NCI-H1105 treated with DMSO at 0.1 percent for 48 hours (cell line): ENCODE data around the gene ZNF148.
A peak's percentile ranks its signal among the peaks of the same experiment; 100 is the strongest.
"Not testable (repeated sequence)": the region's sequence is repeated elsewhere in the genome, so short reads cannot be mapped to it uniquely, and the experiment has no call there.

Experiments
- DNase-seq: peaks from one replicate; lab custom pipeline; 2025; lab: John Stamatoyannopoulos, UW

Gene ZNF148

DNA sequence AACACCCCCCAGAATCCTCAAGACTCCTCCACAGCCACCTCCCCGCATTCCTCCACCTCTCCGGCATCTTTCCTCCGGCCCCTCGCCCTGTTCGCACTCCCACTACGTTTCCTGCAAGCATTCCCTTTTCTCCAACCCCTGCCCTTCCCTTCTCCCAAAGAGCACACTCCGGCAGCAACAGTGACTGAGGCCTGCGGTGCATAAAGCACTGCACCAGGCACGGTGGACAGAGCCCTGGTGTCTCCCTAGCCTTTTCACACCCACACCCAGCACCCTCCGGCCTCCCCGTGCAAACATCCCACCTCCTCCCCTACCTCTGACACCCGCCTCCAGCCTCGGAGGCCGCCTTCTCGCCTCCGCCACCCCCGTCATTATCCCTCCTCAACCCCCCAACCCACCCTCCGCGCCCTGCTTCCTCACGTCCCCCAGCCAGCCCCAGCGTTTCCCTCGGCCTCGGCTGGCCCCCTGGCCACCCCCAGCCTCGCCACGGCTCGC is 577 bp downstream of the ZNF148 start:
- DNase-seq: peak; percentile 45

DNA sequence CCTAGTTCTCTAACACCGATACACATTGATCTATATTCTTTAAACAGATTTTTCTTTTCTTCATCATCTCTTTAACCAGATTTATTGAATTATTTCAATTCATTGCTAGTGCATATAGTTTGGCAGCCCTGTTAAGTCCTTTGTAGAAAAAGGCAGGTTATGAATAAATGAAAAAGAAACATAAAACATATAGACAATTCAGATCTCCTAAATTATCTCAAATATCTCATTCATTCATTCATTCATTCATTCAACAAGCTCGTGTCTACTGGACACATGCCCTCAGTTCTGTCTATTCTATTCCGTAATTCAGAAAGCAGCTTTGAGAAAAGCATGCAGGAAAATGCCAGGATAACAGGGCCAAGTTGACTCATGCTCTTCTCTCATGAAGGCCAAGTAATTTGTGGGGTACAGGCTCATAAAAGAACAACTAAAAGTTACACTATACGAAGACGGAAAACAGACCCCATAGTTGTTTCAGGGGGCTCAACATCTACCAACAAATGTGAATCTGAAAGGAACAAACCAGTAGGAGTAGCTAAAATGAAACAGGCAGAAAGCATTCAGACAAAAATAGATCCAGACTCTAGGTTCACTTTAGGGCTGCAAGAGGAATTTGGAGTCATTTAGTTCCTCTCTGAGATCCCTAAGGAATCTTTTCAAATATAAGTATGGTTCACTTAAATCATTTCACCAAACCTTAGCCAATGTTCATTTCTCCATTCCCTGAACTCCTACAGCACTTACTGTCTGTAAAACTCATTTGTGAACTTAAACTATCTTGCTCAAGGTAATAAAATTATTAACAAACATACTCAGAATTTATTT is 7.5 kb downstream of the ZNF148 start:
- DNase-seq: no peak

DNA sequence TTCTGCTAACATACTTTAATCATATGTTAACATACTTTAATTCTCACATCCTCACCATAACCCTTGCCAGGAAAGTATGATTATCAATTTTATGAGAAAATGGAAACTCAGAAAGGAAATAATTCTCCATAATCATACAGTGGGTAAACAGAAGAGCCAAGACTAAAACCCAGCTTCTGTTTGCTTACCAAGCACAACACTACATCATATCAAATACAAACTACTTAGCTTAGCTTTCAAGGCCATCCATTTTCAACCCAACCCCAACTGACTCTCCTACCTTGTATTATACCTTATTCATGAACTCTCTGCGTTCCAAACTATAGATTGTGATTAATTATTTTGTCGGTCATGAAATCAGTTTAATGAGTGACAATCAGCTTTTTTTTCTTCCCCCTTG is 9.0 kb downstream of the ZNF148 start:
- no peak for DNase-seq

DNA sequence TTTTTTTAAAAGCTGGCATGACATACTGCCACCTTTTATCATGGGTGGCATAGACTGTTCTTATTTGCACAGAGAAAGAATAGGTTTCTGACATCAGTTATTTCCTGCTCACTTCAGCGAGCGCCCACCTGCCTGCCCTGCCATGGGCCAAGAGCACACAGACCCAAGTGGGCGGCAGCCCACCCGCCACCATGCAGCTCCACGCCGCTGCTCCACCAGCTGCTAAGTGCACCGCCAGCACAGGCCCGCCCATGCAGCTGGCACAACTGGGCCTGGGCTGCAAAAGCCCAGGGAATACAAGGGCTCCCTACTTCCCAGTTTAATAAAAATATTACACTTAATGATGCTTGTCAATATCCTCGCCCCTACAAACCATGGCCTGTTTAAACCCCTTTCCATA is 15.4 kb downstream of the ZNF148 start:
- peak; percentile 24 for DNase-seq

DNA sequence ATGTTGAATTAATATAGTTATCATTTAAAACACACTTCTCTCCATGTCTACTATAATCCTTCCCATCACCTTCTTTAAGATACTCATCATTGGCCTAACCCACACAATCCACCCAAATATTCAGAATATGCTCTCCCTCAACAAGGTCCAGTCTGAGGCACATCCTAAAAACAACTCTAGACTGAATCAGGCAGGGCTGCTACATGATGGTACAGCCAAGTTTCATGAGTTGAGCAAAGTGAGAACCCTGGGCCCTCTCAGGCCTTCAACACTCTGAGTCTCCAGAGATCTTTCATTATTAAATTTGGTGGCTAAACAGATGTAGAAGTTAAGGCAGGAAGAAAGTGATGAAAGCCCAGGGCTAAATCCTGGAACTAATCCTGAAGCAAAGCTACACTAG is 16.2 kb downstream of the ZNF148 start:
- no peak for DNase-seq

DNA sequence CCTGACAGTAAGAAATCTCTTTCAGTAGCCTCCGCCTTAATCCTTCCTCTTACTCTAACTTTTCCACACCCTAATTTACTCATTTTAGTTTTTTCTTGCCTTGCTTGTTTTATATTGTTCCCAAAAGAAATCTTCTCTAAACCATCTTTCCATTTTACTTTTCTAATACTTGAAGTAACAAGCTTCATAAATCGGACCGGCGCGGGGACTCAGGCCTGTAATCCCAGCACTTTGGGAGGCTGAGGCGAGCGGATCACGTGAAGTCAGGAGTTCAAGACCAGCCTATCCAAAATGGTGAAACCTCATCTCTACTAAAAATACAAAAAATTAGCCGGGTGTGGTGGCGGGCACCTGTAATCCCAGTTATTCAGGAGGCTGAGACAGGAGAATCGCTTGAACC is 17.3 kb downstream of the ZNF148 start:
- DNase-seq: no peak

DNA sequence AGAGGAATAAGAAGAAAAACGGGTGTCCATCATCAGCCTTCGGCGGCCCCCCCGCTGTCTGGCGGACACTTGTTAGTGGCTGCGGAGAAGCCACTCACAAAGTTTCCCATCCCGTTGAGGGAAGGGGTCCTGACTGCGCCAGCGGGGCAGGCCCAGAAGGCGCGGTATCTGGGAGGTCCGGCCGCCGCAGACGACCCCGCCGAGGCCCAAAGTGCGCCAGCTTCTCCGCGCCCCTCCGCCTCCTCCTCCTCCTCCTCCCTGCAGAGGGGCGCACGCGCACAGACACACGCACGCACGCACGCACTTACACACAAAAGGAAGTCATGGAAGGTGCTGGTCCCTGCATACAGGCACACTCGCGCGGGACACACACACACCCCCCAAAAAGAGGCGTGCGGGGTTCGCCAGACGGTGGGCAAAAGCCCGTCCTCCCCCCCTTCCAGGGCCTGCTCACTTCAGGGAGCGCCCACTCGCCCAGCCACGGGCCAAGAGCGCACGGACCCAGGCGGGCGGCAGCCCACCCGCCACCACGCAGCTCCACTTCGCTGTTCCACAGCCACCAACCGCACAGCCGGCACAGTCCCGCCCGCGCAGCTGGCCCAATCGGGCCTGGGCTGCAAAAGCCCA is 18.0 kb downstream of the ZNF148 start:
- peak; percentile 55 for DNase-seq

DNA sequence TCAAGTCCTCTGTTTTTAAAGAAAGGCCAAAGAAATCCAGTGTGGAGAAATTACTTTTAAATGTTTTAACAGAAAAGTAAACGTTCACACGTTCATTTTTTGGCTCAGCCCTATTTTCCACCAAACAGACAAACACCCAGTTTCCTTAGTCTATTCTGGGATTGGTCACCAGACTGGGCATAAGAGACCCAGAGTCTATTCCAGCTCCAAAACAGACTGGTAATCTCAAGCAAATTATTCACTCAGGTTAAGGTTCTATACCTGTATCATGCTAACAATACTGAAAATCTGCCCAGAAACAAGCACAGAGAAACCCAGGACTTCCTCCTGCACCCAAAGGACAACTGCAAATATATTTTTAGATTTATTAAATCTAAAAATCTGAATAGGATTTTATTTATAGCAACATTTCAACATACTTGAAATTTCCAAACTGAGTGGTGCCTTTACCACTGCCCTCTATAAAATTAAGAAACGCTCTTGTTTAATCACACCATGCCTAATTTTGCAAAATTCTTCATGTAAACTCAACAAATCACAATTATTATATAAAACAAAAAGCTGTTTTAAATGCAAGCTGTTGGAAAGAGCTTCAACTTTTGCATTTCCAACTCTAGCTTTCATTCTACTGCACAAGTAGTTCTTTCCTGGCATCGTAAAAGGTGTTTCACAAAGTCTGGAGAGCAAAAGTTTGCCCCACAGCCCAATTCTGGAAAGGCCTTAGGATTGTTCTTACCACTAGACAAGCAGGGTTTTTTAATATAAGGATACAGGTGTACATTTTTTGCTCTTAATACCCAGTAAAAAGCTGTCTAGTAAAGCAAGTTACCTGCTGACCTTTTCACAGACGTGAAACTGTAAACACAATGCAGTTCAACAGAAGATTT is 18.7 kb downstream of the ZNF148 start:
- DNase-seq: no peak

DNA sequence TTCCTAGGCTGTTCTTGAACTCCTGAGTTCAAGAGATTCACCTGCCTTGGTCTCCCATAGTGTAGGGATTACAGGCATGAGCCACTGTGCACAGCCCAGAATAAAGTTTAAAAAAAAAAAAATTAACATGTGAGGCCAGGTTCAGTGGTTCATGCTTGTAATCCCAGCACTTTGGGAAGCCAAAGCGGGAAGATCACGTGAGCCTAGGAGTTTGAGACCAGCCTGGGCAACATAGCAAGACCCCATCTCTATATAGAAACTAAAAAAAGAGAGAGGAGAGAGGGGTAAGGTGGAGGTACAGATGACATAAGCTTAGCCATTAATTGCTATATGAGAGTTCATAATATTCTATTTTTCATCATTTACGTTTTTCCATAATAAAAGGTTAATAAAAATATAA is 21.5 kb downstream of the ZNF148 start:
- DNase-seq: no peak

DNA sequence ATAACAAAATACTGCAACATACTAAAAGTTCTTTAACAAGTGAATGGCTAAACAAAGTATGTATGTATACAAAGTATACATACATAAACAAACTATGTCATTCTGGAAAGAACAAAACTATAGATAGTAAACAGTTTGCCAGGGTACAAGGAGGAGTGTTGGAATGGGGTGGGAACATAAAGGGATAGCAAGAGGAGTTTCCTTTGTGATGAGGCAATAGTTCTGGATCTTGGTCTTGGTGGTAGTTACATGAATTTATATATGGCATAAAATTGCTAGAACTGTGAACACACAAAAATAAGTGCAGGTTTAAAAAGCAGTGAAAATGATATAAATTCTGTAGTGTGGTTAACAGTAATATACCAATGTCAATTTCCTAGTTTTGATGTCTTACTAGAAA is 22.0 kb downstream of the ZNF148 start:
- no peak for DNase-seq

DNA sequence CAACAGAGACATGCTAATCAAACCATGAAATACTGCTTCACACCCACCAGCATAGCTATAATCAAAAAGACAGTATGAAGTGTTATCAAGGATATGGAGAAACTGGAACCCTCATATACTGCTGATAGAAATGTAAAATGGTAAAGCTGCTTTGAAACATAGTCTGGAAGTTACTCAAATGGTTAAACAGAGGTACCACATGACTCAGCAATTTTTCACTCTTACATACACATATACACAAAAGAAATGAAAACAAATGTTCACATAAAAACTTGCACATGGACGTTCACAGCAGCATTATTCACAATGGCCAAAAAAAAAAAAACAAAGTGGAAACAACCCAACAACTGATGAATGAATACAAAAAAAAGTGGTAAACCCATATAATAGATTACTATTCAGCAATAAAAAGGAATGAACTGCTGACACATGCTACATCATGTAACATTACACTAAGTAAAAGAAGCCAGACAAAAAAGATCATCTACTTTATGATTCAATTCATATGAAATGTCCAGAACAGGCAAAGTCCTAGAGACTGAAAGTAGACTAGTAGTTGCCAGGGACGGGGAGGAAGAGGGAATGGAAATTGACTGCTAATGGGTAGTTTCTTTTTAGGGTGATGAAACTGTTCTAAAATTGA is 23.2 kb downstream of the ZNF148 start:
- DNase-seq: no peak

DNA sequence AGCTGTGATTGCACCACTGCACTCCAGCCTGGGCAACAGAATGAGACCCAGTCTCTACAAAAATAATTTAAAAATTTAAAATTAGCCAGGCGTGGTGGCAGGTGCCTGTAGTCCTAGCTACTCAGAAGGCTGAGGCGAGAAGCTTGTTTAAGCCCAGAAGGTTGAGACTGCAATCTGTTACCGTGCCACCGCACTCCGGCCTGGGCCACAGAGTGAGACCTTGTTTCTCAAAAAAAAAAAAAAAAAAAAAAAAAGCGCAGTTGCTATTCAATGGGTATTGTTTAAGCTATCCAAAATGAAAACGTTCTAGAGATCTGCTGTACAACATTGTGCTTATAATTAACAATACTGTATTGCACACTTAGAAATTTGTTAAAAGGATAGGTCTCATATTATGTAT is 24.0 kb downstream of the ZNF148 start:
- no peak for DNase-seq

DNA sequence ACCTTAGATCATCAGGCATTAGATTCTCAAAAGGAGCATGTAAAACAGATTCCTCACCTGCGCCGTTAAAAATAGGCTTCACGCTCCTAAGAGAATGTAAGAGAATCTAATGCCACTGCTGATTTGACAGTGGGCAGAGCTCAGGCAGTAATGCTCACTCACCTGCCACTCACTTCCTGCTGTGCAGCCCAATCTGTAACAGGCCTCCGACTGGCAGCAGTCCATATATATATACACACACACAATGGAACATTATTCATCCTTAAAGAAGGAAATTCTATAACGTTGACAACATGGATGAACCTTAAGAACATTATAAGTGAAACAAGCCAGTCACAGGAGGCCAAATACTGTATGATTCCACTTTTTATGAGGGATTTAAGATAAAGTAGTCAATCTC is 24.5 kb downstream of the ZNF148 start:
- no peak for DNase-seq

DNA sequence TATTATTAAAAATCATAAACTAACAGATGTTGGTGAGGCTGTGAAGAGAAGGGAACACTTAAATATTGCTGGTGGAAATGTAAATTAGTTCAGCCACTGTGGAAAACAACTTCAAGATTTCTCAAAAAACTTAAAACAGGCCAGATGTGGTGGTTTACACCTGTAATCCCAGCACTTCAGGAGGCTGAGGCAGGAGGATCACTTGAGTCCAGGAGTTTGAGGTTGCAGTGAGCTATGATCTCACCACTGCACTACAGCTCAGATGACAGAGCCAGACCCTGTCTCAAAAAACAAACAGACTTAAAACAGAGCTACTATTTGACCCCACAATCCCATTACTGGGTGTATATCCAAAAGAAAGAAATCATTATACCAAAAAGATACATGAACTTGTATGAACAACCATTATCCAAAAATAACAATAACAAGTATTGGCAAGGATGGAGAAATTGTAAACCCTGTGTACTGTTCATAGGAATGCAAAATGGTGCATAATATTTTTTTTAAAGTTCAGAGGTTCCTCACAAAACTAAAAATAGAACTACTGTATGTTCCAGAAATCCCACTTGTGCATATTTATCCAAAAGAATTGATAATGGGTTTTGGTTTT is 25.5 kb downstream of the ZNF148 start:
- no peak for DNase-seq

DNA sequence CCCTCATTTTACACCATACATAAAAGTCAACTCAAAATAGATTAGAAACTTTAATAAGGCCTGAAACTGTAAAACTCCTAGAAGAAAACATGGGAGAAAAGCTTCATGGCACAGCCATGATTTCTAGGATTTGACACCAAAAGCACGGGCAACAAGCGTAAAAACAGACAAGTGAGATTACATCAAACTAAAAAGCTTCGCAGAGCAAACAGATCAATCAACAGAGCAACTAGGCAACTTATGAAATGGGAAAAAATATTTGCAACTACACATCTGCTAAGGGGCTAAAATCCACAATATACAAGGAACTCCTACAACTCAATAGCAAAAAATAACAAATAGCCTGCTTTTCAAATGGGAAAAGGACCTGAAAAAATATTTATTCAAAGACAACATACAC is 26.1 kb downstream of the ZNF148 start:
- DNase-seq: no peak

DNA sequence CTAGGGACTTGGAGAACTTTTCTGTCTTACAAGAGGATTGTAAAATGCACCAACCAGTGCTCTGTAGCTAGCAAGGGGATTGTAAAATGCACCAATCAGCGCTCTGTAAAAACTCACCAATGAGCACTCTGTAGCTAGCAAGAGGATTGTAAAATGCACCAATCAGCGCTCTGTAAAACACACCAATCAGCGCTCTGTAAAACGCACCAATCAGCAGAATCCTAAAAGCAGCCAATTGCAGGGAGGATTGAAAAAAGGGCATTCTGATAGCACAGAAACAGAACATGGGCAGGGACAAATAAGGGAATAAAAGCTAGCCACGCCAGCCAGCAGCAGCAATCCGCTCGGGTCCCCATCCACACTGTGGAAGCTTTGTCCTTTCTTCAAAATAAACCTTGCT is 31.8 kb downstream of the ZNF148 start:
- DNase-seq: not testable (repeated sequence)

DNA sequence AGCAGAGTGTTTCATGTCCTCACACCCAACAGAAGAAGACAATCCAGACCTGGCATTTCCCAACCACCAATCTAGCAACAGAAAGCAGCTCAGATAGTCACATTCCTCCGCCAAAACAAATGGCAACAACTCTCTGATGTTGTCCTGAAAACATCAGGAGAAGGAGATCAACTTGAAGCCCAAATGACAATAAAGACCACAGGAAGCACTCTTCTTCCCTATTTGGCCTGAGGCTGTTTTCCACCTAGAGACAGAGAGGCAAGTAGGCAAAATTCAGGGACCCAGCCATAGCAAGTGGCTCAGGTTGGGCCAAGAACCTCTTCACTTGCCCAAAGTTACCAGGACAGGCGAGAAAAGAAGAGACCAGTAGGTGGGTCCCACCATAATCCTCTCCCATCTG is 35.0 kb downstream of the ZNF148 start:
- no peak for DNase-seq

DNA sequence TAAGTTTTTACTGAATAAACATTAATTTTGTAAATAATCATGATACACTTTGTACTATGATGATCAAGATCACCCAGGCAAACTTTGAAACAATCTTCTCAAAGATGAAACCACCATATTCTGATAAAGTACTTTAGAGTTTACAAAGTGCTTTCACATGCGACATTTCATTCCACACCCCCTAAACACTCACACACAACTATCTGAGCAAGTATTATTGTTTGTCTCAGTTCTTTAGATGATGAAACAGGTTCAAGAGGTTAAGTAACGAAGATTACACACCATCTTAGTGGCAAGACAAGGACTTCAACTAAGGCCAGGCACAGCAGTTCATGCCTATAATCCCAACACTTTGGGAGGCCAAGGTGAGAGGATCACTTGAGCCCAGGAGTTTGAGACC is 37.6 kb downstream of the ZNF148 start:
- DNase-seq: no peak

DNA sequence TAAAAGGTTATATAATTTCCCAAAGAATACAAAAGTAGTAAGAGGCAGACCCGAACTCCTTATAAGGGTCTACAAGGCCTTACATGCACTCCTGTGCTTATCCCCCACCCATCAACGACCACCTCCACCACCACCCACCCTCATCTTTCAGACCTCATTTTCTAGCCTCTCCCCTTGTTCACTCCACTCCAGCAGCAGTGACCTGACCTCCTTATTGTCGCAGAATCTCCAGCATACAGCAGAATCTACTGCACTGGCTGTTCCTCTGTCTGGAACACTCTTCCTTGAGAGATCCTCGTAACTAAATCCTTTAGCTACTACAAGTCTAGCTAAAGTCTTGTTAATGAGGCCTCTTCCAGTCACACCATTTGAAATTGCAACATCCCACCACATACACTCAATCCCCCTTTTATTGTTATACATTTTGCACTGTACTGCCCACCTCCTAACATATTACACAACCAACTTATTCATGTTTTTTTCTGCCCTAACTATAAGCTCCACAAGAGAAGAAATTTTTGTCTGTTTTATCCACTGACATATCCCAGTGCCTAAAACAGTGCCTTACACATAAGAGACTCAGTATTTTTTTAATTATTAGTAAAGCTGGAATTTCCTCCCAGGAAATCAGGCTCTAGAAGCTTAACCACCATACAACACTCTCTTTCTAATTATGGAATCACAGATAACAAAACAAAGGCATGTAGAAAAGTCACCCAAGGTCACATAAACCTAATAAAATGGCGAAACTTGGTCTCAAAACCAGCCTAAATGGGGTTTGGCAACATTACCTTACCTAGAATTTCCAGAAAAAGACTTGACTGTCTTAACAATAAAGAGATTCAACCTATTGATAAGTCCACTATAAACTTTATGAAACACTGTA is 40.2 kb downstream of the ZNF148 start:
- no peak for DNase-seq

DNA sequence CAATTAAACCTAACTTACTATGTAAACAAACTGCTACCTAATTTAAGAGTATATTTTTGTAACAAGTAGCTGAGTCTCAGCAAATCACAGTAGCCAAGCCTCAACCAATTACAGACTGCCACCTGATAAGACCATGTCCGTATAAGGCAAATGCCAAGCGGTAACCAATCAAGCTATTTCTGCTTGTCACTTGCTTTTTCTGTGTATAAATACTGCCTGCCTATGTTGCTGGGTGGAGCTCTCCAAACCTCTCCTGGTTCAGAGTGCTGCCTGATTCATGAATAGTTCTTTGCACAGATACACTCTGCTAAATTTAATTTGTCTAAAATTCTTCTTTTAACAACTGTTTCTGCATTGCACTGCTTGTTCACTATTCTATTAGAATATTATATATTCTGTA is 42.6 kb downstream of the ZNF148 start:
- DNase-seq: no peak

DNA sequence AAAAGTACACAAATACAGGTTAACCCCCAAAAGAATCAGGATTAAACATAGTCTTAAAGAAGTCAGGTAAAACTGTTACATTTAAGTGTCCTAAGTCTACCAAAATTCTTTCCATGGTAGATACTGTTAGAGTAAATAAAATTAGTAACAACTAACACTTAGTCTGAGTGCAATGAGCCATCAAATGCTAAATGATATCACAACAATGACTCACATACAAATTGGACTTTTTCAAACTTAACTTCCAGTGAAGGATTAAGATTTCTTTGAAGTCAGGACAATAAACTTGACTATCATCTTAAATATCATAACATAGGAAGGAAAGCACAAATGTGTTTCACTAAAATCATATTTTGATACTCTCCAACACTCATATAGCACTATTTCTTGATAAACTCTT is 43.9 kb downstream of the ZNF148 start:
- DNase-seq: no peak
